ENCODE data around the gene SVBP. TPM values are rescaled to one million over a fixed set of nuclear protein-coding genes. Genes with fewer than 3 reads are reported as not detected.

SVBP gene
- polyA plus RNA-seq, 2 of the 4 experiments (the other 2 are of a cell fraction), result 9.1 to 24.8 TPM

- TF ChIP-seq ZSCAN20 (CRISPR knock-in tag; IDR thresholded peaks at IDR 0.05) (no peak), MAFK (IDR thresholded peaks at IDR 0.05; ENCODE audit: partially characterized antibody) (no peak), EHMT2 (IDR thresholded peaks at IDR 0.05; ENCODE audit: low read depth) (no peak)
- TF ChIP-seq, protein P1, sequence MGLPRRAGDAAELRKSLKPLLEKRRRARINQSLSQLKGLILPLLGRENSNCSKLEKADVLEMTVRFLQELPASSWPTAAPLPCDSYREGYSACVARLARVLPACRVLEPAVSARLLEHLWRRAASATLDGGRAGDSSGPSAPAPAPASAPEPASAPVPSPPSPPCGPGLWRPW (IDR thresholded peaks at IDR 0.05), result no peak
- ChIA-PET POLR2A (no interaction called here), CTCF (interaction anchor here (0.9 to 2.4 kb wide), 2 partner anchors 10 kb away, joined by 3 to 10 read pairs; no protein-coding TSS in a partner anchor)
- Histone ChIP-seq H3K9me3 (no peaks in the 10 kb centered on the region), H3K27ac (no peak overlapping the region), H3K4me1 (peaks cover 16% of the 10 kb centered on the region; the same call in 2 of the 3 replicates), H3K4me2 (peak overlapping the region; percentile 91), H3K4me3 (peak overlapping the region; percentile 95)
- no peak for ATAC-seq
- FAIRE-seq, result no peak
- DNase-seq (ENCODE audit: low read depth in 1 of 2, low spot score in 1 of 2), result no peak
- WGBS (ENCODE audit: missing lambda C conversion rate), result 100% methylated on average over 2 of the region's 2 CpGs
These were observed 49.0 kb downstream of the SVBP start for GRCh38 chr1:42768172-42768571.

- peak overlapping the region; percentile 95 for H3K4me3 ChIP-seq
- POLR2A ChIA-PET, result interaction anchor here (0.7 to 2.4 kb wide), 7 partner anchors 10 to 306 kb away, joined by 4 to 15 read pairs (median 6); partner anchors contain the start of genes ERMAP, SVBP, YBX1 and ZNF691
- 5% methylated on average over 16 of the region's 23 CpGs for WGBS (ENCODE audit: missing lambda C conversion rate)
- H3K9me3 ChIP-seq, result no peaks in the 10 kb centered on the region
- peak in 1 of 2 experiments; percentile 12 for DNase-seq (ENCODE audit: low read depth in 1 of 2, low spot score in 1 of 2)
- peak overlapping the region; percentile 91 for H3K4me2 ChIP-seq
- TF ChIP-seq, protein P2, sequence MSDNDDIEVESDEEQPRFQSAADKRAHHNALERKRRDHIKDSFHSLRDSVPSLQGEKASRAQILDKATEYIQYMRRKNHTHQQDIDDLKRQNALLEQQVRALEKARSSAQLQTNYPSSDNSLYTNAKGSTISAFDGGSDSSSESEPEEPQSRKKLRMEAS (IDR thresholded peaks at IDR 0.05), result peak; percentile 4; the same call in 1 of the 2 replicates
- TF ChIP-seq ATOH8 (CRISPR knock-in tag; IDR thresholded peaks at IDR 0.05; ENCODE audit: low read depth) (no peak), JUNB (IDR thresholded peaks at IDR 0.05) (no peak), KDM5A (IDR thresholded peaks at IDR 0.05) (0 out of 2 replicates have a peak, but pooled peaks have one; percentile 4)
- FAIRE-seq, result no peak
- CTCF ChIA-PET, result interaction anchor here (0.8 to 2.4 kb wide), 4 partner anchors 10 to 306 kb away, joined by 3 to 15 read pairs (median 8); no protein-coding TSS in a partner anchor
- H3K27ac ChIP-seq, result peak overlapping the region; percentile 83 to 96
- peak; percentile 42 to 43 for ATAC-seq
- H3K4me1 ChIP-seq, result peaks cover 16% of the 10 kb centered on the region; the same call in 2 of the 3 replicates
These were observed 49.6 kb downstream of the SVBP start for GRCh38 chr1:42767510-42768000.

DNA sequence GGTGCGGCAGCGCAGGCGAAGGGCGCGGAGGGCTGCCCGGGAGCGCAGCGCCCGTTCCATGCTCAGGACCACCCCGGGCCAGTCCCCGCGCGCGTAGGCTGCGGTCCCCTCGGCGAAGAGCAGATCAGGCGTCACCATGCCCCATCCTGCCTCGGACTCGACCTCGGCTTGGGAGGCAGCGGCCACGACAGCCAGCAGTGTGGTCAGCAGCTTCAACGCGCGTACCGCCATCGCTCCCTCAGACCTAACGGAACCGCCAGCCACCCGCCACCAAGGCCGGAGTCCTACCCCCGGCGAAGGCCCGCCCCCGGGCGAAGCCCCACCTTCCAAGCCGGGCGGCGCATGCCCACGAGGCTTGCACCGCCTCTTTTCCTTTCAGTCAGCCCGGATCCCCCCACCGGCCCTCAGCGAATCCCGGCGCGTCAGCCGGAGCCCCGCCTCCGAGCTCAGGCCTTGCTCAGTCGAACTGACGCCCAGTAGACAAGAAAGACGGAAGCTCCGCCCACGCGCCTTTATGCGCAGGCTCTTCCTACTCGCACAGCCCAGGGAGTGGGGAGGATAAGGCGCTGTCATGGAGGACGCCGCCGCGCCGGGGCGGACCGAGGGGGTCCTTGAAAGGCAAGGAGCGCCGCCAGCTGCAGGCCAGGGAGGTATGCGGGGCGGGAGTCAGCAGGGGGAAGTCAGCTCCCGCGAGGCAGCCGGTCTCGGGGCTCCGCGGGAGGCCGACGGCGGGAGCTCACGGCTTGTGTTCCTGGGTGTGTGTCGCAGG is 50.3 kb downstream of the SVBP start, which contains the start of the genes C1orf50 and P3H1:
Gene C1orf50 (plus strand): TSS at position 509 of the 769 bp plus-strand sequence. CDS start 63 bp downstream, at position 572.
Gene P3H1 (minus strand): TSS at position 288 of the 769 bp plus-strand sequence. CDS start 57 bp downstream, at position 231.
- Histone ChIP-seq H3K27ac (peak within 1 kb of the TSS; percentile 83 to 96), H3K4me3 (peak within 1 kb of the TSS; percentile 95), H3K9me3 (no peaks in the 10 kb centered on the region), H3K4me2 (peak within 1 kb of the TSS; percentile 91), H3K4me1 (peaks cover 16% of the 10 kb centered on the region; the same call in 2 of the 3 replicates)
- 4% methylated on average over 10 of the region's 82 CpGs for WGBS (ENCODE audit: missing lambda C conversion rate)
- ChIA-PET CTCF (interaction anchor here (0.6 to 2.4 kb wide), 11 partner anchors 10 to 431 kb away, joined by 3 to 15 read pairs (median 3); no protein-coding TSS in a partner anchor), POLR2A (interaction anchor here (0.6 to 2.4 kb wide), 12 partner anchors 10 to 649 kb away, joined by 3 to 15 read pairs (median 4); partner anchors contain the start of genes ERMAP, PPIH, SVBP and YBX1)
- TF ChIP-seq MAFK (IDR thresholded peaks at IDR 0.05; ENCODE audit: partially characterized antibody) (peak; percentile 17), SREBF2 (IDR thresholded peaks at IDR 0.05) (no peak), ZSCAN20 (CRISPR knock-in tag; IDR thresholded peaks at IDR 0.05) (no peak), ATOH8 (CRISPR knock-in tag; IDR thresholded peaks at IDR 0.05; ENCODE audit: low read depth) (no peak), FOXS1 (CRISPR knock-in tag; IDR thresholded peaks at IDR 0.05) (no peak), PHF8 (IDR thresholded peaks at IDR 0.05; ENCODE audit: borderline replicate concordance, low read depth) (peak; percentile 49; the same call in 1 of the 2 replicates), POLR2A (IDR thresholded peaks at IDR 0.05; ENCODE audit: low read length) (peak; percentile 87), JUN (IDR thresholded peaks at IDR 0.05) (peak in 1 of 2 experiments; percentile 56; a peak in 1 of 5 replicates), KDM1A (IDR thresholded peaks at IDR 0.05; ENCODE audit: low read depth) (no peak), EHMT2 (IDR thresholded peaks at IDR 0.05; ENCODE audit: low read depth) (no peak), MYC (IDR thresholded peaks at IDR 0.05; ENCODE audit: borderline replicate concordance, low read length) (no peak), TP53 (CRISPR knock-in tag; IDR thresholded peaks at IDR 0.05) (no peak), CBX2 (IDR thresholded peaks at IDR 0.05; ENCODE audit: borderline replicate concordance, low read depth) (no peak), CHD4 (IDR thresholded peaks at IDR 0.05; ENCODE audit: borderline replicate concordance) (no peak), GATA3 (IDR thresholded peaks at IDR 0.05; ENCODE audit: borderline replicate concordance) (no peak), JUNB (IDR thresholded peaks at IDR 0.05) (no peak), BCL3 (IDR thresholded peaks at IDR 0.05) (peak; percentile 56; the same call in 1 of the 3 replicates), CEBPB (IDR thresholded peaks at IDR 0.05) (no peak), CBX8 (IDR thresholded peaks at IDR 0.05) (no peak), SMC3 (IDR thresholded peaks at IDR 0.05) (no peak), KDM5A (IDR thresholded peaks at IDR 0.05) (peak; percentile 51; the same call in 1 of the 2 replicates), POLR2AphosphoS2 (conservative IDR thresholded peaks at IDR 0.05; ENCODE audit: low read length) (no peak), RFX5 (IDR thresholded peaks at IDR 0.05) (no peak), RARB (CRISPR knock-in tag; IDR thresholded peaks at IDR 0.05) (no peak), ZFP36 (IDR thresholded peaks at IDR 0.05; ENCODE audit: borderline replicate concordance, partially characterized antibody) (no peak)
- TF ChIP-seq, protein P2 (IDR thresholded peaks at IDR 0.05), result no peak
- FAIRE-seq, result no peak
- ATAC-seq, result peak; percentile 86 to 98
- DNase-seq (ENCODE audit: low read depth in 1 of 2, low spot score in 1 of 2), result peak; percentile 83 to 96

Measured in A549 (cell line).